ENCODE measurements around the gene INAFM2.

Gene INAFM2

GRCh38 chr15:40355976-40356585, 32.6 kb downstream of the INAFM2 start:
- ATAC-seq = no peak
- TF ChIP-seq ZFP3 (CRISPR knock-in tag; IDR thresholded peaks at IDR 0.05) (no peak), OSR1 (CRISPR knock-in tag; IDR thresholded peaks at IDR 0.05) (no peak), ZNF8 (CRISPR knock-in tag; IDR thresholded peaks at IDR 0.05) (no peak), TCF4 (CRISPR knock-in tag; IDR thresholded peaks at IDR 0.05; ENCODE audit: borderline replicate concordance) (no peak), ZFP30 (CRISPR knock-in tag; IDR thresholded peaks at IDR 0.05) (no peak), ZNF565 (CRISPR knock-in tag; conservative IDR thresholded peaks at IDR 0.05; ENCODE audit: low read depth) (no peak), ZNF70 (CRISPR knock-in tag; IDR thresholded peaks at IDR 0.05) (no peak)
- TF ChIP-seq, protein P1, sequence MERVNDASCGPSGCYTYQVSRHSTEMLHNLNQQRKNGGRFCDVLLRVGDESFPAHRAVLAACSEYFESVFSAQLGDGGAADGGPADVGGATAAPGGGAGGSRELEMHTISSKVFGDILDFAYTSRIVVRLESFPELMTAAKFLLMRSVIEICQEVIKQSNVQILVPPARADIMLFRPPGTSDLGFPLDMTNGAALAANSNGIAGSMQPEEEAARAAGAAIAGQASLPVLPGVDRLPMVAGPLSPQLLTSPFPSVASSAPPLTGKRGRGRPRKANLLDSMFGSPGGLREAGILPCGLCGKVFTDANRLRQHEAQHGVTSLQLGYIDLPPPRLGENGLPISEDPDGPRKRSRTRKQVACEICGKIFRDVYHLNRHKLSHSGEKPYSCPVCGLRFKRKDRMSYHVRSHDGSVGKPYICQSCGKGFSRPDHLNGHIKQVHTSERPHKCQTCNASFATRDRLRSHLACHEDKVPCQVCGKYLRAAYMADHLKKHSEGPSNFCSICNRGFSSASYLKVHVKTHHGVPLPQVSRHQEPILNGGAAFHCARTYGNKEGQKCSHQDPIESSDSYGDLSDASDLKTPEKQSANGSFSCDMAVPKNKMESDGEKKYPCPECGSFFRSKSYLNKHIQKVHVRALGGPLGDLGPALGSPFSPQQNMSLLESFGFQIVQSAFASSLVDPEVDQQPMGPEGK (CRISPR knock-in tag; IDR thresholded peaks at IDR 0.05; ENCODE audit: borderline replicate concordance) = no peak

GRCh38 chr15:40357246-40357645, 33.8 kb downstream of the INAFM2 start:
- ATAC-seq = no peak
- no peak for TF ChIP-seq ZNF70 (CRISPR knock-in tag; IDR thresholded peaks at IDR 0.05)
- no peak for TF ChIP-seq ZNF8 (CRISPR knock-in tag; IDR thresholded peaks at IDR 0.05)
- no peak for TF ChIP-seq POU6F1 (CRISPR knock-in tag; IDR thresholded peaks at IDR 0.05; ENCODE audit: borderline replicate concordance, low read depth)
- no peak for TF ChIP-seq ESRRG (CRISPR knock-in tag; IDR thresholded peaks at IDR 0.05)
- no peak for TF ChIP-seq ISL1 (CRISPR knock-in tag; IDR thresholded peaks at IDR 0.05)
- TF ChIP-seq, protein P1 (CRISPR knock-in tag; IDR thresholded peaks at IDR 0.05; ENCODE audit: borderline replicate concordance) = no peak
- TF ChIP-seq PPARA (CRISPR knock-in tag; IDR thresholded peaks at IDR 0.05; ENCODE audit: borderline replicate concordance) = no peak
- no peak for TF ChIP-seq OSR1 (CRISPR knock-in tag; IDR thresholded peaks at IDR 0.05)
- TF ChIP-seq ZFP30 (CRISPR knock-in tag; IDR thresholded peaks at IDR 0.05) = no peak
- no peak for TF ChIP-seq TOX (CRISPR knock-in tag; IDR thresholded peaks at IDR 0.05; ENCODE audit: borderline replicate concordance)
- no peak for TF ChIP-seq ZFP3 (CRISPR knock-in tag; IDR thresholded peaks at IDR 0.05)
- no peak for TF ChIP-seq CSRNP3 (CRISPR knock-in tag; IDR thresholded peaks at IDR 0.05)
- TF ChIP-seq ZC3H10 (CRISPR knock-in tag; IDR thresholded peaks at IDR 0.05) = no peak
- TF ChIP-seq, protein P2, sequence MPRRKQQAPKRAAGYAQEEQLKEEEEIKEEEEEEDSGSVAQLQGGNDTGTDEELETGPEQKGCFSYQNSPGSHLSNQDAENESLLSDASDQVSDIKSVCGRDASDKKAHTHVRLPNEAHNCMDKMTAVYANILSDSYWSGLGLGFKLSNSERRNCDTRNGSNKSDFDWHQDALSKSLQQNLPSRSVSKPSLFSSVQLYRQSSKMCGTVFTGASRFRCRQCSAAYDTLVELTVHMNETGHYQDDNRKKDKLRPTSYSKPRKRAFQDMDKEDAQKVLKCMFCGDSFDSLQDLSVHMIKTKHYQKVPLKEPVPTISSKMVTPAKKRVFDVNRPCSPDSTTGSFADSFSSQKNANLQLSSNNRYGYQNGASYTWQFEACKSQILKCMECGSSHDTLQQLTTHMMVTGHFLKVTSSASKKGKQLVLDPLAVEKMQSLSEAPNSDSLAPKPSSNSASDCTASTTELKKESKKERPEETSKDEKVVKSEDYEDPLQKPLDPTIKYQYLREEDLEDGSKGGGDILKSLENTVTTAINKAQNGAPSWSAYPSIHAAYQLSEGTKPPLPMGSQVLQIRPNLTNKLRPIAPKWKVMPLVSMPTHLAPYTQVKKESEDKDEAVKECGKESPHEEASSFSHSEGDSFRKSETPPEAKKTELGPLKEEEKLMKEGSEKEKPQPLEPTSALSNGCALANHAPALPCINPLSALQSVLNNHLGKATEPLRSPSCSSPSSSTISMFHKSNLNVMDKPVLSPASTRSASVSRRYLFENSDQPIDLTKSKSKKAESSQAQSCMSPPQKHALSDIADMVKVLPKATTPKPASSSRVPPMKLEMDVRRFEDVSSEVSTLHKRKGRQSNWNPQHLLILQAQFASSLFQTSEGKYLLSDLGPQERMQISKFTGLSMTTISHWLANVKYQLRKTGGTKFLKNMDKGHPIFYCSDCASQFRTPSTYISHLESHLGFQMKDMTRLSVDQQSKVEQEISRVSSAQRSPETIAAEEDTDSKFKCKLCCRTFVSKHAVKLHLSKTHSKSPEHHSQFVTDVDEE (CRISPR knock-in tag; IDR thresholded peaks at IDR 0.05) = no peak
- no peak for TF ChIP-seq ARNTL (CRISPR knock-in tag; IDR thresholded peaks at IDR 0.05; ENCODE audit: borderline replicate concordance, low read depth)
- no peak for TF ChIP-seq SNAI2 (CRISPR knock-in tag; IDR thresholded peaks at IDR 0.05)
- TF ChIP-seq, protein P3, sequence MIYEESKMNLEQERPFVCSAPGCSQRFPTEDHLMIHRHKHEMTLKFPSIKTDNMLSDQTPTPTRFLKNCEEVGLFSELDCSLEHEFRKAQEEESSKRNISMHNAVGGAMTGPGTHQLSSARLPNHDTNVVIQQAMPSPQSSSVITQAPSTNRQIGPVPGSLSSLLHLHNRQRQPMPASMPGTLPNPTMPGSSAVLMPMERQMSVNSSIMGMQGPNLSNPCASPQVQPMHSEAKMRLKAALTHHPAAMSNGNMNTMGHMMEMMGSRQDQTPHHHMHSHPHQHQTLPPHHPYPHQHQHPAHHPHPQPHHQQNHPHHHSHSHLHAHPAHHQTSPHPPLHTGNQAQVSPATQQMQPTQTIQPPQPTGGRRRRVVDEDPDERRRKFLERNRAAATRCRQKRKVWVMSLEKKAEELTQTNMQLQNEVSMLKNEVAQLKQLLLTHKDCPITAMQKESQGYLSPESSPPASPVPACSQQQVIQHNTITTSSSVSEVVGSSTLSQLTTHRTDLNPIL (CRISPR knock-in tag; IDR thresholded peaks at IDR 0.05; ENCODE audit: low read depth) = no peak
- no peak for TF ChIP-seq ZNF565 (CRISPR knock-in tag; conservative IDR thresholded peaks at IDR 0.05; ENCODE audit: low read depth)
- TF ChIP-seq TCF4 (CRISPR knock-in tag; IDR thresholded peaks at IDR 0.05; ENCODE audit: borderline replicate concordance) = no peak
